ENCODE data around the gene IL4. TPM values are rescaled to one million over a fixed set of nuclear protein-coding genes. Genes with fewer than 3 reads are reported as not detected.

Gene IL4
- total RNA-seq, 1 experiment from 2014 or later: not detected

DNA sequence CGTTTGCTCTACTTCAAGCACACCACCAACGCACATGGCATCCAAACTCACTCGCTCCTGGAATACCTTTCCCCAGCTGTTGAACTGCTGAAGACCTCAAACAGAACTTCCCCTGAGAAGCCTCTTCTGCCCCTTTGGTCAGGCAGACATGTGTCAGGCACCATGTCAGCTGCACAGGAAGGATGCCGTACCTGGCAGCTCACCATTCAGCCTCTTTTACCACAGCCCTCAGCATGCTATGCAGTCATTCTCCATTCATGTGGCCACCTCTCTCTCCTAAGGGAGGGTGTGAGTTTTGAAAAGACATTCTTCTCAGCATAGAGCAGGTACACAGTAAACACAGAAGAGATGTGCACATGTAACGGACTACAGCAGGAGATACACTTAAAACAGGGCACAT is 14.2 kb downstream of the IL4 start:
- ChIA-PET POLR2A (ENCODE audit: unreplicated experiment) (no interaction called here), CTCF (no interaction called here)
- intact Hi-C loops (cut with micrococcal nuclease; ENCODE audit: unreplicated experiment): no loop called here
- Histone ChIP-seq H3K4me3 (no peak overlapping the region), H2AFZ (no peak overlapping the region), H3K36me3 (ENCODE audit: low read depth) (no peaks in the 10 kb centered on the region), H3K4me2 (no peak overlapping the region), H3K27me3 (ENCODE audit: insufficient read depth, low read depth) (no peaks in the 10 kb centered on the region), H3K79me2 (ENCODE audit: low read depth) (no peaks in the 10 kb centered on the region), H3K9me2 (ENCODE audit: insufficient read depth) (no peaks in the 10 kb centered on the region), H3F3A (ENCODE audit: insufficient read depth, low read depth) (no peaks in the 10 kb centered on the region), H3K4me1 (replicated peaks; ENCODE audit: insufficient read depth) (no peaks in the 10 kb centered on the region), H4K20me1 (ENCODE audit: insufficient read depth) (no peaks in the 10 kb centered on the region), H3K9me3 (ENCODE audit: insufficient read depth, low read depth) (no peaks in the 10 kb centered on the region), H3K27ac (no peak overlapping the region)
- BruUV-seq (replicated peaks): no TSS peak
- TF ChIP-seq, protein P1, sequence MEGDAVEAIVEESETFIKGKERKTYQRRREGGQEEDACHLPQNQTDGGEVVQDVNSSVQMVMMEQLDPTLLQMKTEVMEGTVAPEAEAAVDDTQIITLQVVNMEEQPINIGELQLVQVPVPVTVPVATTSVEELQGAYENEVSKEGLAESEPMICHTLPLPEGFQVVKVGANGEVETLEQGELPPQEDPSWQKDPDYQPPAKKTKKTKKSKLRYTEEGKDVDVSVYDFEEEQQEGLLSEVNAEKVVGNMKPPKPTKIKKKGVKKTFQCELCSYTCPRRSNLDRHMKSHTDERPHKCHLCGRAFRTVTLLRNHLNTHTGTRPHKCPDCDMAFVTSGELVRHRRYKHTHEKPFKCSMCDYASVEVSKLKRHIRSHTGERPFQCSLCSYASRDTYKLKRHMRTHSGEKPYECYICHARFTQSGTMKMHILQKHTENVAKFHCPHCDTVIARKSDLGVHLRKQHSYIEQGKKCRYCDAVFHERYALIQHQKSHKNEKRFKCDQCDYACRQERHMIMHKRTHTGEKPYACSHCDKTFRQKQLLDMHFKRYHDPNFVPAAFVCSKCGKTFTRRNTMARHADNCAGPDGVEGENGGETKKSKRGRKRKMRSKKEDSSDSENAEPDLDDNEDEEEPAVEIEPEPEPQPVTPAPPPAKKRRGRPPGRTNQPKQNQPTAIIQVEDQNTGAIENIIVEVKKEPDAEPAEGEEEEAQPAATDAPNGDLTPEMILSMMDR (conservative IDR thresholded peaks at IDR 0.05): no peak
- no peak for TF ChIP-seq EZH2 (IDR thresholded peaks at IDR 0.05; ENCODE audit: low read depth)
- no peak for DNase-seq

DNA sequence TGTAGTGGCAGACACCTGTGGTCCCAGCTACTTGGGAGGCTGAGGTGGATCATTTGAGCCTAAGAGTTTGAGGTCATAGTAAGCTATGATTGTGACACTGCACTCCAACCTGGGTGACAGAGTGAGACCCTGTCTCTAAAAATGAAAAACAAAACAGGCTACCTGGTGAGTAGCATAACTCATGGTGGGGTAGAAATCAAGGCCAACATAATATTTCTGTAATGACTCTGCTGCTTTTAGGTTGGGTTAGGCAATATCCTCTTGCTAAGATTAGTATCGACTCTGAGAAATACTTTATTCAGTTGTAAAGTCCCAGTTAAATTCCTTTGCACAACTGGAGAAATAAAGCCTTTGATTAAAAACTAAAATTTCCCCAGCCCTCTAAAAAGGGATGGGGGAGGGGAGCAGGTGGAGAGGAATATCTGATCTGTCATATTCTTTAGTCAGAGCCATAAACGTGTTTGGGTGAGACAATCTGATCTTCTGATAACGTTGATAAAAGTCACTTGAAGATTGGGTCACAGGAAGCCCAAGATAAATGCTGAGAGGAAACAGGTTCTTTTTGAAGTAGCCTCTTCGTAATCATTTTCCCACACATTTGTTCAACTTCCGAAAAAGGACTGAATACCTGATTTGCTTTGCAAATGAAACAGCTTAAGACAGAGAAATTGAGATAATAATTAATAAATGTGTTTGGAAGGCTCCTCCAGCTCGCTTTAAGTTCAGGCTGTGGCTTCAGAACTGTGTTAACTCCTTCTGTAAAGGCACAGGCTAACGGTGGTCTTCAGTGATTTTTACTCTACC is 14.9 kb downstream of the IL4 start:
- Histone ChIP-seq H3K4me3 (no peak overlapping the region), H3K79me2 (ENCODE audit: low read depth) (no peaks in the 10 kb centered on the region), H3K4me2 (no peak overlapping the region), H3K4me1 (replicated peaks; ENCODE audit: insufficient read depth) (no peaks in the 10 kb centered on the region), H3F3A (ENCODE audit: insufficient read depth, low read depth) (no peaks in the 10 kb centered on the region), H2AFZ (no peak overlapping the region), H3K9me2 (ENCODE audit: insufficient read depth) (no peaks in the 10 kb centered on the region), H3K27ac (no peak overlapping the region), H4K20me1 (ENCODE audit: insufficient read depth) (no peaks in the 10 kb centered on the region), H3K27me3 (ENCODE audit: insufficient read depth, low read depth) (no peaks in the 10 kb centered on the region), H3K9me3 (ENCODE audit: insufficient read depth, low read depth) (no peaks in the 10 kb centered on the region), H3K36me3 (ENCODE audit: low read depth) (no peaks in the 10 kb centered on the region)
- intact Hi-C loops (cut with micrococcal nuclease; ENCODE audit: unreplicated experiment): no loop called here
- DNase-seq: no peak
- CTCF ChIA-PET: no interaction called here
- TF ChIP-seq, protein P1 (conservative IDR thresholded peaks at IDR 0.05): no peak
- TF ChIP-seq EZH2 (IDR thresholded peaks at IDR 0.05; ENCODE audit: low read depth): no peak
- BruUV-seq (replicated peaks): no TSS peak
- POLR2A ChIA-PET (ENCODE audit: unreplicated experiment): no interaction called here

DNA sequence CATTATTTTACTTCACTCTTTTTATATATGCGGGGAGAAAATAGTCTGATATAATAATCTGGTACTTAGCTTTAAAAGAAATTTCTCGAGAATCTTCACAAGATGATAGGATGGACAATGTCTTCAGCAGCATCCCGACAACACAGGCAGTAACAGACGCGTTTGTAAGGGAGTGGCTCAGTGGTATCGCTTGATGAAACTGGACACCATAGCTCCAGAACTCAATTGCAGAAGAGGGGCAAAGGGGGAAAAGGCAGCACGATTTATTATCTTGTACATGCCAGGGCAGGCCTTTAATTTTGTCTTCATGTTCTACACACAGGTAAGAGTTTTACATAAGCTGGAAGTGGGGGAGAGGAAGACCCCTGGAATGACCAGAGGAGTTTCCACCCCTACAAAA is 15.7 kb downstream of the IL4 start:
- Histone ChIP-seq H3K4me3 (no peak overlapping the region), H4K20me1 (ENCODE audit: insufficient read depth) (no peaks in the 10 kb centered on the region), H3K9me2 (ENCODE audit: insufficient read depth) (no peaks in the 10 kb centered on the region), H3F3A (ENCODE audit: insufficient read depth, low read depth) (no peaks in the 10 kb centered on the region), H2AFZ (no peak overlapping the region), H3K4me2 (no peak overlapping the region), H3K27ac (no peak overlapping the region), H3K9me3 (ENCODE audit: insufficient read depth, low read depth) (no peaks in the 10 kb centered on the region), H3K36me3 (ENCODE audit: low read depth) (no peaks in the 10 kb centered on the region), H3K79me2 (ENCODE audit: low read depth) (no peaks in the 10 kb centered on the region), H3K4me1 (replicated peaks; ENCODE audit: insufficient read depth) (no peaks in the 10 kb centered on the region), H3K27me3 (ENCODE audit: insufficient read depth, low read depth) (no peaks in the 10 kb centered on the region)
- no peak for DNase-seq
- no TSS peak for BruUV-seq (replicated peaks)
- POLR2A ChIA-PET (ENCODE audit: unreplicated experiment): no interaction called here
- CTCF ChIA-PET: no interaction called here
- intact Hi-C loops (cut with micrococcal nuclease; ENCODE audit: unreplicated experiment): no loop called here
- TF ChIP-seq EZH2 (IDR thresholded peaks at IDR 0.05; ENCODE audit: low read depth): no peak
- TF ChIP-seq, protein P1 (conservative IDR thresholded peaks at IDR 0.05): no peak

All from PC-9 (cell line).